SK-N-MC (cell line): Measurements from ENCODE around the gene LMF1.

Experiments
- DNase-seq: peaks from one replicate; pipeline ENCODE4 v3.0.0-alpha.2; 2011; ENCODE audit warnings: low read depth, low spot score
- H3K27ac ChIP-seq: fragments of 200-600 bp; sonication (generic); 2 replicates; pipeline ENCODE4 v1.5.1; 2016; ENCODE audit warnings: mixed run types
- H3K36me3 ChIP-seq: fragments of 200-600 bp; sonication (generic); 2 replicates; pipeline ENCODE4 v1.6.1; 2017; ENCODE audit warnings: antibody characterized with exemption, low read length, mixed read lengths; ENCODE audit not compliant: insufficient read depth
- H3K4me3 ChIP-seq: fragments of 200-600 bp; sonication (generic); 2 replicates; pipeline ENCODE4 v1.5.1; 2016
- H3K9ac ChIP-seq: fragments of 200-600 bp; sonication (generic); 2 replicates; pipeline ENCODE4 v1.8.0; 2017; ENCODE audit warnings: mixed run types, mixed read lengths; ENCODE audit not compliant: insufficient read length
- H3K9me3 ChIP-seq: fragments of 200-600 bp; sonication (generic); 2 replicates; pipeline ENCODE4 v1.6.1; 2017; ENCODE audit warnings: low read depth, mild to moderate bottlenecking, antibody characterized with exemption, low read length, moderate library complexity, mixed read lengths
- EZH2 ChIP-seq: fragments of 200-600 bp; sonication (generic); IDR thresholded peaks from one replicate; pipeline ENCODE4 v1.6.1; 2017; ENCODE audit warnings: antibody characterized with exemption
- FOXP2 ChIP-seq: optimal IDR thresholded peaks from 2 replicates; pipeline ENCODE3; 2011; ENCODE audit warnings: mild to moderate bottlenecking, moderate library complexity; ENCODE audit not compliant: insufficient read depth; ENCODE audit errors: extremely low read length, control extremely low read depth
- POLR2AphosphoS5 ChIP-seq: IDR thresholded peaks from 2 replicates; pipeline ENCODE4 v1.6.1; 2012; ENCODE audit warnings: mild to moderate bottlenecking, low read depth, low read length, borderline replicate concordance

The LMF1 gene

DNA sequence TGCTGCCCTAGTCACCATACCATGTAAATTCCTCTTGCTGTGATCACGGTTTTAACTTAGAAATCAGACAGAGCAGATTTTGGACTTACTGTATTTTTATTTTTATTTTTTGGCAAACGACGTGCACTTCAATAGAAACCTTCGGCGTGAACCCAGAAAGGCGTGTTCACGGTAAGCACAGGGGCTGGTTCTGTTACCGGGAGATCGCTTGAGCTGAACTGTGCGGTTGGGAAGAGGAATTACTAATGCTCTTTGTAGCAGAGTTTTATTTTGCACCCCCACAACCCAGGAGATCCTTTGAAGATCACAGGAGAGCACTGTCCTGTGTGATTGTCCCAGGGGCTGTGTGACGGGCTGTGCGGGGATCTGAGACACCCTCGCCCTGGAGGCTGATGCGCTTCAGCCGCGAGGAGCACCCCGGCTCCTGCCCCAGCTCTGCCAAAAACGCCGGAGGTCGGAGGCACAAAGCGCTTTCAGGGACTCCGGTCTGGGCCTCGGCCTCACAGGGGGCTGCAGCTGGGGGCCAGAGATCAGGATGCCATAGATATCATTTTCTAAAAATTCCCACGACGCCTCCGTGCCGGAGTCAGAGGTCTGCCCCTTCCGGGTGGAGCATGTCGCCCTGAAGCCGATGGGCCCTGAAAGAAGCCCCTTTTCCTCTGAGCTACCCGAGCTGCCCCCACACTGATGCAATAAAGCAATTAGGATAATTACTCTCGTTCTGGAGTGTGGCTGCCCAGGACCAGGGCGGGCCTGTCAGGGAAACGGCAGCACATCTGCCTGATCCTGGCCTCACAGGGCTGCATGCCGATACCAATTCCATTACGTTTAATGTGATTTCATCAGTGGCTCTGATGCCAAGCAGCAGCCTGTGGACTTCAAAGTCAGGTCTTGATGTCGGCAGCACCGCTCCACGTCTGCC is 71.8 kb downstream of the LMF1 start:
- TF ChIP-seq FOXP2 (no peak), POLR2AphosphoS5 (no peak), EZH2 (no peak)
- no peak for DNase-seq
- Histone ChIP-seq H3K9ac (no peak overlapping the region), H3K4me3 (no peak overlapping the region), H3K36me3 (no peaks in the 10 kb centered on the region), H3K9me3 (no peaks in the 10 kb centered on the region), H3K27ac (no peak overlapping the region)

DNA sequence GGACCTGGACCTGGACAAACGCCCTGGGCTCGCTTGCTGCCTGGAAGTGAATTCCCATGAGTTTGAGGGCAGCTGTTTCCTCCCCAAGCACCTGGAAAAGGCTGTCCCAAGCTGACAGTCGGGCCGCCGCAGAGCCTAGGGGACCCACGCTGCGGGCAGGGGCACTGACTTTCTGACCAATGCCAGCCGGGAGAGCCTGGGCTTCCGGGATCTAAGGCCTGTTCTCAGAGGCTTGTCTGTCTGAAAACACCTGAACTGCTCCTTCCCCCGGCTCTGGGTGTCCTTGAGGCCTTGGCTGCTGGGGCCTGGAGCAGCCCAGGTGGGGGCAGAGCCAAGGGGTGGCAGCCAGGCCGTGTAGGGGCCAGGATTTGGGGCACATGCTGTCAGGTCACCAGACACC is 72.6 kb downstream of the LMF1 start:
- Histone ChIP-seq H3K9me3 (no peaks in the 10 kb centered on the region), H3K36me3 (no peaks in the 10 kb centered on the region), H3K9ac (no peak overlapping the region), H3K4me3 (no peak overlapping the region), H3K27ac (no peak overlapping the region)
- DNase-seq, result no peak
- TF ChIP-seq EZH2, result no peak

DNA sequence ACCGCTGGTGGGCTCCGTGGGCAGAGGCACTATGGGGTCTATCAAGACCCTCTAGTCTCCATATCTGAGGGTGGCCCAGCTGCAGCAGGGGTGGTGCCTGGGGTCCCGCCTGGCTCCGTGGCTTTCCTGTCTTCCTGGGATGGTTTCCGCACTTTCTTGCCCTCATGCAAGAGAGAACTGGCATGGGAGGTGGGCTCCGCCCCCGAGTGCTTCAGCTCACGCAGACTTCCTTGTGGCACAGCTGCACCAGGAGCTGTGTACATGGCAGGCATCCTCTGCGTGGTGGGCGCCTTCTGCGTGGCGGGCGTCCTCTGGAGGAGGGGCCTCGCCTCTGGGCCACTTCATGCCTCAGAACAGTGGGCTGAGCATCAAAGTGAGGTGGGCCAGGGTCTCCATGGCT is 73.1 kb downstream of the LMF1 start:
- Histone ChIP-seq H3K36me3 (no peaks in the 10 kb centered on the region), H3K4me3 (no peak overlapping the region), H3K9me3 (no peaks in the 10 kb centered on the region), H3K9ac (no peak overlapping the region), H3K27ac (no peak overlapping the region)
- TF ChIP-seq EZH2 (no peak), FOXP2 (no peak), POLR2AphosphoS5 (no peak)
- no peak for DNase-seq

DNA sequence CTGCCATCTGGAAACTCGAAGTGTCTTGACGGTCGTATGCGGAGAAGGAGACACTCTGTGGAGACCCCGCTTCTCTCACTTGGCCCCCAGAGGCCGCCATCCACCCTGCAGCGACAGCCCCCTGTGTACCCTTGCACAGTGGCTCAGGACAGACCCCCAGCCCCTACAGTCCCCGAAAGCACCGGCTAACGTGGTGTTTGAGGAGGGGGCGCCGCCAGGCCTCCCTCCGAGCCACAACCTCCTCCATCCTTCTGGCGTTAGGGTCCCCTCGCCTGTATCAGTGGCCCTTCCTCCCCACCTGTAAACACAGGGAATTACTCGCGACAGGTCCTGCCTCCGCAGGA is 73.6 kb downstream of the LMF1 start:
- Histone ChIP-seq H3K36me3 (no peaks in the 10 kb centered on the region), H3K27ac (no peak overlapping the region), H3K4me3 (no peak overlapping the region), H3K9me3 (no peaks in the 10 kb centered on the region), H3K9ac (no peak overlapping the region)
- no peak for TF ChIP-seq EZH2
- DNase-seq, result no peak

DNA sequence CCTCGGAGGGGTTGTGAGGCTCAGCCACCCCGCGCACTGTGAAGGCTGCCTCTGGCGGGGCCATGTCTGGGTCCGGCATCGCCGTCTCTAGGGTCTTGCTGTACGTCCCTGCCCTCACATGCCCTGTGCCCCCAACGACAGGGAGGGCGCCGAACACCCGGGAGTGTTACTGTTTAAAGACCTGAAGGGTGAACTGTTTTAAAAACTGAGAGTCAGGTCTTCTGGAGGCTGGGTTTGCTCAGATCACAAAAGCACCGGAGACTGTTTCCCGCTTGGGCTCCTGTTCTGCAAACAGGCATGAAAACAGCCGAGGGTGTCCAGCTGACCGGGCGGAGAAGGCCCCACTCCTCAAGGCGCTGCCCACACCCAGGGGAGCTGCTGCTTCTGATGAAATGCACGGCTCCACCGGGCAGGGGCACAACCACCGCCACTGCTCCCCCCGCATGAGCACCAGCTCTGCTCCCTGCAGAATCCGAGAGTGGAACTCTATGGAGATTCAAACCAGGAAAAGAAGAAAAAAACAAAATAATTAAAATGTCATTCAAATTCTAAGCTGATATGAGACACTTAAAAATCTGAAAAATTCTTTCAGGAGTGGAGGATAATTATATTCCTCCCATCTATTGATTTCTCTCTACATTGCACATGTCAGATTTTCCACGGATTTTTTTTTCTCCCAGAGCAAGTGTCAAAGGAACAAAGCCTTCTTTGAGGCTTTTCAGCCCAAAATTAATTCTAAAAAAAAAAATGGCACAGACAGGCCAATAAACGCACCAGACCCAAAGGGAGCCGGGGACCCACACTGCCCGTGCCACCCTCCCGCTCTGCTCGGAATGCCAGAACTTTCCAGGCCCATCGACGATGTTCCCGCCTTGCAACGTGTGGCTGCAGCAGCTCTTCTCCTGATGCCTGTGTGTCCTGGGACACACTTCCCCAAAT is 74.3 kb downstream of the LMF1 start:
- DNase-seq, result no peak
- no peak for TF ChIP-seq POLR2AphosphoS5
- TF ChIP-seq FOXP2, result no peak
- no peak overlapping the region for H3K9ac ChIP-seq

DNA sequence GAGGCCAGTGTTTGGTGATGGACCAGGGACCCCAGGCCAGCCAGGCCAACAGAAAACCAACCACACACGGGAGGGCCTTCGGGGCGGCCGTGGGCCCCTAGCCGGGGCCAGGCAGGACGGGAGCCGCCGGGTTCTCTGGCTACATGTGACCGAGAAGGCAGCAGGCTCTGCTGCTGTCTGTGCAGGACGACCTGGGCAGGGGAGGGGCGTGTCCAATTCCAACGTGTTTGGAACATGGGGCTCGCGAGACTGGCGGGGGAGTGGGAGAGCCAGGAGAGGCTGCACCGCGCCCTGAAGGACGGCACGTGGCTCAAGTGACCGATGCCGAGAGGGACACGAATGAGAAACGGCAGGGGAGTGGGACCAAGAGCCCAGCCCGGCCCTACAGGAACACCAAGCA is 75.4 kb downstream of the LMF1 start:
- H3K36me3 ChIP-seq, result no peaks in the 10 kb centered on the region
- no peak overlapping the region for H3K9ac ChIP-seq
- H3K9me3 ChIP-seq, result no peaks in the 10 kb centered on the region
- DNase-seq, result no peak
- no peak overlapping the region for H3K4me3 ChIP-seq
- no peak overlapping the region for H3K27ac ChIP-seq
- TF ChIP-seq FOXP2, result no peak
- no peak for TF ChIP-seq EZH2
- TF ChIP-seq POLR2AphosphoS5, result no peak

More for the DNA sequence above, 74.3 kb downstream of the LMF1 start:
- no peak overlapping the region for H3K4me3 ChIP-seq
- H3K36me3 ChIP-seq, result no peaks in the 10 kb centered on the region
- no peaks in the 10 kb centered on the region for H3K9me3 ChIP-seq
- H3K27ac ChIP-seq, result no peak overlapping the region

DNA sequence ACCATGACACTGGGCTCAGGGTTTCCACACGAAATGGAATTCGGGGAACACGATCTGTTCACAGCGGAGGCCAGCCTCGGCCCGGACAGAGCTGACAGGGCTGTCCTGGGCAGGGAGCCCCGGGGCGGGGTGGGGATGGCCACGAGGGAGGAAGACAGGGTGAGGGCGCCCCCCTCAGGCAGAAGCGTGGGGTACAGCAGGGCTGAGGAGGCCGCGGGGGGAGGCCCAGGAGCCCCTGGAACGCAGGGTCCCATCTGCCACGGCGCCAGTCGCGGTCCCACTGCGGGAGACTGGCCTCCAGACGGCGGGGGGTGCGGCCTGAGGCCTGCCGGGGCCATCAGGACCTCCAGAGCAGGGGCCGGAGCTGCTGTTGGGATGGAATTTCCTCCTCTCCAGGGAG is 75.9 kb downstream of the LMF1 start:
- DNase-seq, result no peak
- no peak overlapping the region for H3K4me3 ChIP-seq
- H3K9me3 ChIP-seq, result no peaks in the 10 kb centered on the region
- H3K27ac ChIP-seq, result no peak overlapping the region
- no peaks in the 10 kb centered on the region for H3K36me3 ChIP-seq
- TF ChIP-seq FOXP2, result no peak
- no peak for TF ChIP-seq EZH2
- TF ChIP-seq POLR2AphosphoS5, result no peak
- no peak overlapping the region for H3K9ac ChIP-seq

DNA sequence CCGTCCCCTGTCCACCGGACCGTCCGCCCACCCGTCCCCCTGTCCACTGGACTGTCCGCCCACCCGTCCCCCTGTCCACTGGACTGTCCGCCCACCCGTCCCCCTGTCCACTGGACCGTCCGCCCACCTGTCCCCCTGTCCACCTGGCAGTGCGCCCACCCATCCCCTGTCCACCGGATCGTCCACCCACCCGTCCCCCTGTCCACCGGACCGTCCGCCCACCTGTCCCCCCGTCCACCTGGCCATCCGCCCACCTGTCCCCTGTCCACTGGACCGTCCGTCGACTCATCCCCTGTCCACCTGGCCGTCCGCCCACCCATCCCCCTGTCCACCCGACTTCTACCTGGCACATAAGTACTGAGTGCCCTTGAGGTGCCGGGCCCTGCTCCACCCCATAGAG is 76.6 kb downstream of the LMF1 start:
- no peak overlapping the region for H3K4me3 ChIP-seq
- TF ChIP-seq EZH2, result no peak
- TF ChIP-seq FOXP2, result no peak
- no peak for TF ChIP-seq POLR2AphosphoS5
- no peak overlapping the region for H3K27ac ChIP-seq
- H3K36me3 ChIP-seq, result no peaks in the 10 kb centered on the region
- no peaks in the 10 kb centered on the region for H3K9me3 ChIP-seq
- DNase-seq, result no peak
- H3K9ac ChIP-seq, result no peak overlapping the region
